ENCODE measurements around the gene TMA7B.
A peak's percentile ranks its signal among the peaks of the same experiment; 100 is the strongest.

Gene TMA7B

GRCh38 chr22:39962071-39962470 lies 1.9 kb downstream of the TMA7B start:
- no peak for DNase-seq (ENCODE audit: low read depth)
- no peak overlapping the region for H3K4me3 ChIP-seq (ENCODE audit: low read length)
- TF ChIP-seq CTCF (conservative IDR thresholded peaks at IDR 0.05; ENCODE audit: low read length), result no peak

GRCh38 chr22:39965748-39966147 lies 5.6 kb downstream of the TMA7B start:
- H3K4me3 ChIP-seq (ENCODE audit: low read length), result no peak overlapping the region
- TF ChIP-seq CTCF (conservative IDR thresholded peaks at IDR 0.05; ENCODE audit: low read length), result no peak
- no peak for DNase-seq (ENCODE audit: low read depth)

- no peak for TF ChIP-seq CTCF (conservative IDR thresholded peaks at IDR 0.05; ENCODE audit: low read length)
These were observed 6.3 kb downstream of the TMA7B start for GRCh38 chr22:39966470-39966869.

GRCh38 chr22:39967103-39967829 lies 7.1 kb downstream of the TMA7B start:
- no peak for TF ChIP-seq CTCF (conservative IDR thresholded peaks at IDR 0.05; ENCODE audit: low read length)
- H3K4me3 ChIP-seq (ENCODE audit: low read length), result no peak overlapping the region
- DNase-seq (ENCODE audit: low read depth), result peak; percentile 35

More at GRCh38 chr22:39966470-39966869, 6.3 kb downstream of the TMA7B start:
- no peak overlapping the region for H3K4me3 ChIP-seq (ENCODE audit: low read length)
- DNase-seq (ENCODE audit: low read depth), result peak; percentile 36

GRCh38 chr22:39967996-39968972 lies 8.1 kb downstream of the TMA7B start:
- H3K4me3 ChIP-seq (ENCODE audit: low read length), result no peak overlapping the region
- no peak for TF ChIP-seq CTCF (conservative IDR thresholded peaks at IDR 0.05; ENCODE audit: low read length)
- peak; percentile 41 for DNase-seq (ENCODE audit: low read depth)

GRCh38 chr22:39970742-39971141 lies 10.5 kb downstream of the TMA7B start:
- H3K4me3 ChIP-seq (ENCODE audit: low read length), result no peak overlapping the region
- DNase-seq (ENCODE audit: low read depth), result no peak
- no peak for TF ChIP-seq CTCF (conservative IDR thresholded peaks at IDR 0.05; ENCODE audit: low read length)

Measured in AG10803 (cell line).